Panc1 (cell line): ENCODE data around the gene METTL23. TPM values are rescaled to one million over a fixed set of nuclear protein-coding genes. Genes with fewer than 3 reads are reported as not detected.

Experiments
- ATAC-seq: fragments of 200-7000 bp; cut with Tn5 transposase; 2 replicates; pipeline ENCODE4 v1.9.1; 2020; ENCODE audit warnings: mild to moderate bottlenecking, moderate library complexity
- BruUV-seq: library from RNA; stranded (reverse); fragments of 400-500 nt; replicated peaks from 2 replicates; lab custom pipeline; 2021; lab: Mats Ljungman, UMichigan
- CTCF ChIA-PET: fragments of 300-600 bp; sonication (Branson Sonifier 250); formaldehyde crosslinking; loops from one replicate; lab custom pipeline; 2022; ENCODE audit warnings: antibody characterized with exemption; lab: Charles Lee
- POLR2A ChIA-PET: fragments of 300-600 bp; sonication (Branson Sonifier 250); formaldehyde crosslinking; loops from one replicate; lab custom pipeline; 2022; ENCODE audit warnings: antibody characterized with exemption; lab: Charles Lee
- DNase-seq: peaks from one replicate; pipeline ENCODE4 v3.0.0-alpha.2; 2010; ENCODE audit warnings: low read depth, low spot score
- H3K27ac ChIP-seq: 2 replicates; pipeline ENCODE4 v1.5.1; 2011; ENCODE audit warnings: mild to moderate bottlenecking, low read length, inconsistent platforms
- H3K27me3 ChIP-seq: fragments of 200-500 bp; sonication (Bioruptor generic); 2 replicates; pipeline ENCODE4 v1.6.0; 2014; ENCODE audit warnings: low read length, inconsistent platforms; ENCODE audit not compliant: control insufficient read depth, insufficient read depth
- H3K36me3 ChIP-seq: fragments of 200-500 bp; sonication (Bioruptor generic); 2 replicates; pipeline ENCODE4 v1.5.1; 2014; ENCODE audit warnings: inconsistent platforms, mild to moderate bottlenecking, low read length, moderate library complexity; ENCODE audit not compliant: control insufficient read depth, insufficient read depth
- H3K4me1 ChIP-seq: 2 replicates; pipeline ENCODE4 v1.5.1; 2011; ENCODE audit warnings: inconsistent platforms, mild to moderate bottlenecking, low read length, moderate library complexity; ENCODE audit not compliant: control insufficient read depth, insufficient read depth
- H3K4me3 ChIP-seq, 2 experiments: 2 replicates each; pipeline ENCODE4 v1.5.1; 2011 to 2012; ENCODE audit warnings: low read depth in 2 of 2, low read length in 2 of 2, mild to moderate bottlenecking in 2 of 2, inconsistent platforms in 1 of 2, moderate library complexity in 1 of 2
- H3K9me3 ChIP-seq: fragments of 200-500 bp; sonication (Bioruptor generic); 2 replicates; pipeline ENCODE4 v1.5.1; 2014; ENCODE audit warnings: low read depth, mild to moderate bottlenecking, inconsistent platforms, low read length, moderate library complexity; ENCODE audit not compliant: control insufficient read depth, insufficient read depth
- CTCF ChIP-seq: fragments of 450-650 bp; IDR thresholded peaks from 2 replicates; pipeline ENCODE4 v1.5.1; 2017; ENCODE audit warnings: mild to moderate bottlenecking
- POLR2AphosphoS5 ChIP-seq: IDR thresholded peaks from 2 replicates; pipeline ENCODE4 v1.6.1; 2012; ENCODE audit warnings: mild to moderate bottlenecking, low read depth, low read length, moderate library complexity
- SIN3A ChIP-seq: IDR thresholded peaks from 2 replicates; pipeline ENCODE4 v1.6.1; 2012; ENCODE audit warnings: low read depth, mild to moderate bottlenecking, low read length, moderate library complexity, borderline replicate concordance; ENCODE audit not compliant: insufficient read depth
- TCF7L2 ChIP-seq: IDR thresholded peaks from 2 replicates; pipeline ENCODE4 v1.6.1; 2011; ENCODE audit warnings: mild to moderate bottlenecking, low read depth, low read length, inconsistent platforms
- in situ Hi-C: cut with HindIII; loops from 2 replicates; pipeline ENCODE4 v1.10.0; 2016; ENCODE audit warnings: low sequenced_read_pairs, low pct_unique_long_range_greater_than_20kb
- intact Hi-C: fragments of 100-400 bp; cut with micrococcal nuclease; formaldehyde crosslinking; loops from one replicate; pipeline ENCODE4 v1.10.0; 2022; ENCODE audit not compliant: unreplicated experiment
- total RNA-seq: library from RNA; stranded (reverse); gene quantifications from one replicate; pipeline ENCODE4 v1.2.1, GENCODE V29; 2021; ENCODE audit not compliant: unreplicated experiment
- TF ChIP-seq, protein P1 (sequence below), 2 experiments: IDR thresholded peaks; 2 replicates each; pipeline ENCODE4 v1.6.1; 2011 to 2012; ENCODE audit warnings: low read depth in 2 of 2, control low read depth in 1 of 2, low read length in 1 of 2, mild to moderate bottlenecking in 1 of 2, moderate library complexity in 1 of 2; ENCODE audit not compliant: insufficient read depth in 1 of 2

The METTL23 gene
- total RNA-seq, 1 experiment from 2014 or later, result 42.8 TPM

DNA sequence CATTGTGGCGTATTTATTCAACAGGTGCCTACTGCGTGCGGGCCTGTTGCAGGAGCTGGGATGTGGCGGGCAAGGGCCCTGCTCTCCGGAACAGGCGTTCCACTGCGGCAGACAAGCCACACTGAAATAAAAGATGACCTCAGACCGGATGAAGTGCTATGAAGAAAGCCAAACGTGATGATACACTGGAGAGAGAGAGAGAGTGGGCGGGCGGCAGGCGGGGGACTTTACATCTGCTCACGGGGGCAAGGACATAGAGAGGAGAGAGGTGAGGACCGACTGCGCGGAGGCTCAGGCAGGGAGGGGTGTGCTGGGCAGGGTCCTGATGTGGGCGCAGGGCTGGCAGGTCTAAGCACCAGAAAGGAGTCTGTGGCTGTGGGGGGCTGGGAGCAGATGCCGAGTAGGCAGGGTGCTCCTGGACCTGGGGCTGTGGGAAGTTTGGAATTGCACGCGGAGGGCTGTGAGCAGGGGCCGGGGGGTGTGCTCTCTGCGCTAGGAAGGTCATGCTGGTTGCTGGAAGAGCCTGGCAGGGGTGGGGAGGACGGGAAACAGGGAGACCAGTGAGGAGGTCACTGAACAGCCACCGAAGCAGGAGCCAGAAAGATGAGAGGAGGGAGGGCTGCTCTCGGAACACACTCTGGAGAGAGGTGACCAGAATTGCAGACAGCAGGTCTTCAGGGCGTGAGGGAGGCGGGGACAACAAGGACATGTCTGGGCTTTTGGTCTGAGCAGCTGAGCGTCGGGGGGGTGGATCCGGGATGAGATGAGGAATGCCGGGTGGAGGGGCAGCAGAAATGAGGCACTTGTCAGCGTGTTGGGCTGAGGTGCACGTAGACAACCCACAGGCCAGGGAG lies 25.8 kb upstream of the METTL23 start:
- no TSS peak for BruUV-seq
- peak; percentile 17; the same call in 1 of the 2 replicates for ATAC-seq
- TF ChIP-seq CTCF, result no peak
- no peak for DNase-seq
- no peak overlapping the region for H3K27ac ChIP-seq
- CTCF ChIA-PET, result no interaction called here
- H3K4me1 ChIP-seq, result peaks cover 26% of the 10 kb centered on the region
- H3K4me3 ChIP-seq, result no peak overlapping the region
- no peaks in the 10 kb centered on the region for H3K27me3 ChIP-seq
- POLR2A ChIA-PET, result no interaction called here
- H3K36me3 ChIP-seq, result no peaks in the 10 kb centered on the region
- in situ Hi-C loops, result no loop called here
- intact Hi-C loops, result no loop called here
- H3K9me3 ChIP-seq, result no peaks in the 10 kb centered on the region

- Histone ChIP-seq H3K36me3 (no peaks in the 10 kb centered on the region), H3K4me1 (peaks cover 26% of the 10 kb centered on the region), H3K4me3 (no peak overlapping the region), H3K27ac (no peak overlapping the region), H3K9me3 (no peaks in the 10 kb centered on the region), H3K27me3 (no peaks in the 10 kb centered on the region)
- no peak for DNase-seq
- ChIA-PET CTCF (no interaction called here), POLR2A (interaction anchor here (0.5 kb wide), 1 partner anchor 203 kb away, joined by 7 read pairs; no protein-coding TSS in a partner anchor)
- 0 out of 2 replicates have a peak, but pooled peaks have one; percentile 12 for ATAC-seq
- intact Hi-C loops (no loop called here), in situ Hi-C loops (no loop called here)
- TF ChIP-seq TCF7L2 (no peak), POLR2AphosphoS5 (no peak), CTCF (no peak), SIN3A (no peak)
- TF ChIP-seq, protein P1, sequence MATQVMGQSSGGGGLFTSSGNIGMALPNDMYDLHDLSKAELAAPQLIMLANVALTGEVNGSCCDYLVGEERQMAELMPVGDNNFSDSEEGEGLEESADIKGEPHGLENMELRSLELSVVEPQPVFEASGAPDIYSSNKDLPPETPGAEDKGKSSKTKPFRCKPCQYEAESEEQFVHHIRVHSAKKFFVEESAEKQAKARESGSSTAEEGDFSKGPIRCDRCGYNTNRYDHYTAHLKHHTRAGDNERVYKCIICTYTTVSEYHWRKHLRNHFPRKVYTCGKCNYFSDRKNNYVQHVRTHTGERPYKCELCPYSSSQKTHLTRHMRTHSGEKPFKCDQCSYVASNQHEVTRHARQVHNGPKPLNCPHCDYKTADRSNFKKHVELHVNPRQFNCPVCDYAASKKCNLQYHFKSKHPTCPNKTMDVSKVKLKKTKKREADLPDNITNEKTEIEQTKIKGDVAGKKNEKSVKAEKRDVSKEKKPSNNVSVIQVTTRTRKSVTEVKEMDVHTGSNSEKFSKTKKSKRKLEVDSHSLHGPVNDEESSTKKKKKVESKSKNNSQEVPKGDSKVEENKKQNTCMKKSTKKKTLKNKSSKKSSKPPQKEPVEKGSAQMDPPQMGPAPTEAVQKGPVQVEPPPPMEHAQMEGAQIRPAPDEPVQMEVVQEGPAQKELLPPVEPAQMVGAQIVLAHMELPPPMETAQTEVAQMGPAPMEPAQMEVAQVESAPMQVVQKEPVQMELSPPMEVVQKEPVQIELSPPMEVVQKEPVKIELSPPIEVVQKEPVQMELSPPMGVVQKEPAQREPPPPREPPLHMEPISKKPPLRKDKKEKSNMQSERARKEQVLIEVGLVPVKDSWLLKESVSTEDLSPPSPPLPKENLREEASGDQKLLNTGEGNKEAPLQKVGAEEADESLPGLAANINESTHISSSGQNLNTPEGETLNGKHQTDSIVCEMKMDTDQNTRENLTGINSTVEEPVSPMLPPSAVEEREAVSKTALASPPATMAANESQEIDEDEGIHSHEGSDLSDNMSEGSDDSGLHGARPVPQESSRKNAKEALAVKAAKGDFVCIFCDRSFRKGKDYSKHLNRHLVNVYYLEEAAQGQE (IDR thresholded peaks at IDR 0.05; ENCODE audit: insufficient read depth in 1 of 2, low read depth in 2 of 2, low read length in 1 of 2), result no peak
- BruUV-seq, result no TSS peak
Measured at GRCh38 chr17:76701471-76701967, 25.1 kb upstream of the METTL23 start.
